HCT116 (cell line): ENCODE results near the gene STPG1. TPM values are rescaled to one million over a fixed set of nuclear protein-coding genes. Genes with fewer than 3 reads are reported as not detected.

Experiments
- ATAC-seq: fragments of 200-7000 bp; cut with Tn5 transposase; 2 replicates; pipeline ENCODE4 v1.9.1; 2020; ENCODE audit warnings: mild to moderate bottlenecking, moderate library complexity
- BruUV-seq: library from RNA; stranded (reverse); fragments of 400-500 nt; replicated peaks from 2 replicates; lab custom pipeline; 2021; lab: Mats Ljungman, UMichigan
- CTCF ChIA-PET: fragments of 300-600 bp; sonication (Branson Sonifier 250); formaldehyde crosslinking; loops from one replicate; lab custom pipeline; 2021; ENCODE audit warnings: antibody characterized with exemption; lab: Charles Lee
- POLR2A ChIA-PET: fragments of 300-600, 350-600 bp; sonication (Branson Sonifier 250); formaldehyde crosslinking; loops from one replicate; lab custom pipeline; 2021; ENCODE audit warnings: antibody characterized with exemption; lab: Charles Lee
- RAD21 ChIA-PET, 2 experiments: fragments of 300-600 bp; sonication (Branson Sonifier 250); formaldehyde crosslinking; loops; one replicate each; lab custom pipeline; 2023; ENCODE audit warnings: low total read pairs in 2 of 2; ENCODE audit not compliant: uncharacterized antibody in 2 of 2, unreplicated experiment in 2 of 2, low non-redundant PET in 1 of 2; lab: Charles Lee
- DNase-seq: peaks from one replicate; pipeline ENCODE4 v3.0.0-alpha.2; 2010; ENCODE audit warnings: low read depth, low spot score
- H2AFZ ChIP-seq: fragments of 200-600 bp; shearing (Covaris generic), sonication (generic); 2 replicates; pipeline ENCODE4 v1.6.1; 2017; ENCODE audit warnings: low read depth, mixed run types, mixed read lengths, antibody characterized with exemption, low read length; ENCODE audit not compliant: poor library complexity, severe bottlenecking
- H3K27ac ChIP-seq: 2 replicates; pipeline ENCODE4 v1.5.1; 2012; ENCODE audit warnings: low read depth, low read length
- H3K27me3 ChIP-seq: fragments of 200-600 bp; sonication (generic); 2 replicates; pipeline ENCODE4 v1.6.1; 2016; ENCODE audit warnings: mixed run types, low read length, mixed read lengths; ENCODE audit not compliant: insufficient read depth
- H3K36me3 ChIP-seq, 2 experiments: fragments of 200-500 bp in 1 of 2; fragments of 200-600 bp in 1 of 2; sonication (Bioruptor generic) in 1 of 2; sonication (generic) in 1 of 2; 2 replicates each; pipeline versions ENCODE4 v1.5.1 to v1.6.1; 2014 to 2016; ENCODE audit warnings: low read length in 2 of 2, inconsistent platforms in 1 of 2, mixed read lengths in 1 of 2, mixed run types in 1 of 2; ENCODE audit not compliant: insufficient read depth in 2 of 2, control insufficient read depth in 1 of 2
- H3K4me1 ChIP-seq, 2 experiments: fragments of 200-600 bp in 1 of 2; sonication (generic) in 1 of 2; 2 replicates each; pipeline versions ENCODE4 v1.5.1 to v1.6.1; 2012 to 2017; ENCODE audit warnings: low read length in 2 of 2, inconsistent platforms in 1 of 2, mild to moderate bottlenecking in 1 of 2, mixed read lengths in 1 of 2, mixed run types in 1 of 2, moderate library complexity in 1 of 2; ENCODE audit not compliant: insufficient read depth in 2 of 2, control insufficient read depth in 1 of 2
- H3K4me2 ChIP-seq: fragments of 200-600 bp; sonication (generic); 2 replicates; pipeline ENCODE4 v1.6.1; 2017; ENCODE audit warnings: mixed run types, low read length, mixed read lengths
- H3K4me3 ChIP-seq, 2 experiments: fragments of 200-600 bp in 1 of 2; sonication (generic) in 1 of 2; replicated peaks in 1 of 2; 2 replicates each; pipeline ENCODE4 v1.5.1; 2011 to 2016; ENCODE audit warnings: low read length in 2 of 2, control low read depth in 1 of 2, low read depth in 1 of 2, mild to moderate bottlenecking in 1 of 2, mixed read lengths in 1 of 2, mixed run types in 1 of 2
- H3K79me2 ChIP-seq: fragments of 200-600 bp; sonication (generic); 2 replicates; pipeline ENCODE4 v1.6.1; 2017; ENCODE audit warnings: mild to moderate bottlenecking, mixed run types, low read length, moderate library complexity, mixed read lengths; ENCODE audit not compliant: insufficient read depth
- H3K9ac ChIP-seq: fragments of 200-600 bp; sonication (generic); 2 replicates; pipeline ENCODE4 v1.6.1; 2016; ENCODE audit warnings: low read length, mixed read lengths
- H3K9me2 ChIP-seq: fragments of 200-600 bp; sonication (generic), shearing (Covaris generic); 2 replicates; pipeline ENCODE4 v1.6.1; 2017; ENCODE audit warnings: mixed run types, mild to moderate bottlenecking, moderate library complexity; ENCODE audit not compliant: insufficient read depth
- H3K9me3 ChIP-seq, 2 experiments: fragments of 200-500 bp in 1 of 2; fragments of 200-600 bp in 1 of 2; sonication (Bioruptor generic) in 1 of 2; sonication (generic) in 1 of 2; 2 replicates each; pipeline ENCODE4 v1.6.1; 2014 to 2017; ENCODE audit warnings: low read length in 2 of 2, mixed read lengths in 2 of 2, inconsistent platforms in 1 of 2, low read depth in 1 of 2, mild to moderate bottlenecking in 1 of 2, mixed run types in 1 of 2, moderate library complexity in 1 of 2; ENCODE audit not compliant: control insufficient read depth in 1 of 2, insufficient read depth in 1 of 2
- H4K20me1 ChIP-seq: fragments of 200-600 bp; sonication (generic), shearing (Covaris generic); 2 replicates; pipeline ENCODE4 v1.6.1; 2017; ENCODE audit warnings: mixed run types, mild to moderate bottlenecking, moderate library complexity; ENCODE audit not compliant: insufficient read depth
- CBX3 ChIP-seq: IDR thresholded peaks from 2 replicates; pipeline ENCODE4 v1.6.1; 2012; ENCODE audit warnings: low read depth
- CEBPB ChIP-seq: IDR thresholded peaks from 2 replicates; pipeline ENCODE4 v1.6.1; 2012; ENCODE audit warnings: low read depth
- CTCF ChIP-seq, 3 experiments: fragments of 200-600 bp in 1 of 3; sonication (generic) in 1 of 3; IDR thresholded peaks in 2 of 3; conservative IDR thresholded peaks in 1 of 3; 2 replicates each; pipeline ENCODE4 v1.5.1; 2012 to 2017; ENCODE audit warnings: low read depth in 2 of 3, low read length in 2 of 3, antibody characterized with exemption in 1 of 3, borderline replicate concordance in 1 of 3, control low read depth in 1 of 3, mild to moderate bottlenecking in 1 of 3, mixed read lengths in 1 of 3, mixed run types in 1 of 3, moderate library complexity in 1 of 3; ENCODE audit not compliant: insufficient read depth in 1 of 3
- POLR2A ChIP-seq: IDR thresholded peaks from 2 replicates; pipeline ENCODE4 v1.7.0; 2011; ENCODE audit warnings: borderline replicate concordance; ENCODE audit not compliant: insufficient read depth, insufficient read length; ENCODE audit errors: extremely low read depth
- RAD21 ChIP-seq: IDR thresholded peaks from 2 replicates; pipeline ENCODE4 v1.6.1; 2012; ENCODE audit warnings: low read depth, mild to moderate bottlenecking
- ZBTB33 ChIP-seq: IDR thresholded peaks from 2 replicates; pipeline ENCODE4 v1.6.1; 2011; ENCODE audit warnings: mild to moderate bottlenecking, low read length, moderate library complexity; ENCODE audit not compliant: insufficient replicate concordance; ENCODE audit errors: extremely low read depth
- intact Hi-C: fragments of 100-400 bp; cut with micrococcal nuclease; formaldehyde crosslinking; loops from 2 replicates; pipeline ENCODE4 v1.10.0; 2022
- total RNA-seq: library from RNA; stranded (reverse); gene quantifications from one replicate; pipeline ENCODE4 v1.2.1, GENCODE V29; 2021; ENCODE audit not compliant: unreplicated experiment

STPG1 gene
- total RNA-seq, 1 experiment from 2014 or later: 13.4 TPM

- H3K79me2 ChIP-seq: no peaks in the 10 kb centered on the region
- H3K9me3 ChIP-seq: no peaks in the 10 kb centered on the region
- no peaks in the 10 kb centered on the region for H4K20me1 ChIP-seq
- no peaks in the 10 kb centered on the region for H3K36me3 ChIP-seq
- H3K9ac ChIP-seq: no peak overlapping the region
- no peak for TF ChIP-seq POLR2A
- TF ChIP-seq CEBPB: no peak
- peak; percentile 97 to 99 (median 98) for TF ChIP-seq CTCF (IDR thresholded peaks at IDR 0.05 in 2 of 3, conservative IDR thresholded peaks at IDR 0.05 in 1 of 3; ENCODE audit: borderline replicate concordance in 1 of 3, insufficient read depth in 1 of 3, low read depth in 2 of 3, low read length in 2 of 3)
- 0 out of 2 replicates have a peak, but pooled peaks have one; percentile 38 for TF ChIP-seq CBX3
- peak; percentile 81 for TF ChIP-seq RAD21
- TF ChIP-seq ZBTB33: no peak
- TF ChIP-seq, all 23 proteins: peak for 3
- Histone ChIP-seq H3K27ac (no peak overlapping the region), H3K27me3 (no peaks in the 10 kb centered on the region), H3K4me3 (no peak overlapping the region), H3K9me2 (no peaks in the 10 kb centered on the region), H2AFZ (no peak overlapping the region), H3K4me1 (peaks cover 0 to 20% of the 10 kb centered on the region in 2 experiments; a peak in 2 of 4 replicates), H3K4me2 (no peak overlapping the region)
- peak; percentile 92 for ATAC-seq
- POLR2A ChIA-PET: no interaction called here
- no peak for DNase-seq
- no TSS peak for BruUV-seq
- CTCF ChIA-PET: interaction anchor here (0.8 to 3.5 kb wide), 8 partner anchors 9 to 235 kb away, joined by 3 to 22 read pairs (median 4); no protein-coding TSS in a partner anchor
- RAD21 ChIA-PET: no interaction called here
- intact Hi-C loops: no loop called here
These were observed 28.2 kb downstream of the STPG1 start for GRCh38 chr1:24385160-24385940.
